HEK293 (cell line): ENCODE results near the gene BAHD1.
A peak's percentile ranks its signal among the peaks of the same experiment; 100 is the strongest.

Experiments used
- CTCF ChIA-PET: fragments of 350-600 bp; formaldehyde crosslinking; extraction: SDS; loops from one replicate; lab custom pipeline; 2021; ENCODE audit warnings: antibody characterized with exemption; lab: Yijun Ruan, JAX
- POLR2A ChIA-PET: fragments of 300-600 bp; formaldehyde crosslinking; extraction: SDS; loops from one replicate; lab custom pipeline; 2020; ENCODE audit warnings: antibody characterized with exemption, inconsistent platforms; lab: Yijun Ruan, JAX
- H3K27ac ChIP-seq: fragments of 200-500 bp; sonication (Bioruptor generic); 2 replicates; pipeline ENCODE4 v1.5.1; 2014; ENCODE audit warnings: low read depth, low read length, control low read depth, inconsistent platforms; ENCODE audit errors: extremely low read depth
- H3K36me3 ChIP-seq, 2 experiments: fragments of 200-500 bp in 1 of 2; sonication (Bioruptor generic) in 1 of 2; 1 replicate in 1 of 2; 2 replicates in 1 of 2; pipeline ENCODE4 v1.5.1; 2014 to 2017; ENCODE audit warnings: inconsistent platforms in 2 of 2, low read length in 2 of 2; ENCODE audit not compliant: control insufficient read depth in 2 of 2, insufficient read depth in 1 of 2
- H3K4me1 ChIP-seq: fragments of 200-500 bp; sonication (Bioruptor generic); 2 replicates; pipeline ENCODE4 v1.5.1; 2014; ENCODE audit warnings: mild to moderate bottlenecking, low read length, inconsistent platforms; ENCODE audit not compliant: control insufficient read depth, insufficient read depth
- H3K4me3 ChIP-seq: 2 replicates; pipeline ENCODE4 v1.5.1; 2011; ENCODE audit warnings: low read depth, mild to moderate bottlenecking, control low read depth, low read length, moderate library complexity
- H3K9me3 ChIP-seq: fragments of 200-500 bp; sonication (Bioruptor generic); 2 replicates; pipeline ENCODE4 v1.5.1; 2014; ENCODE audit warnings: low read depth, low read length, inconsistent platforms; ENCODE audit not compliant: control insufficient read depth, insufficient read depth
- BCL11B ChIP-seq: fragments of 450-650 bp; formaldehyde crosslinking; IDR thresholded peaks from 2 replicates; pipeline ENCODE4 v1.5.1; 2016; ENCODE audit warnings: low read depth, missing biosample characterization, missing genetic modification characterization
- INSM2 ChIP-seq: fragments of 450-650 bp; formaldehyde crosslinking; IDR thresholded peaks from 2 replicates; pipeline ENCODE4 v1.5.1; 2016; ENCODE audit warnings: missing biosample characterization, missing genetic modification characterization
- KLF7 ChIP-seq: fragments of 450-650 bp; formaldehyde crosslinking; IDR thresholded peaks from 2 replicates; pipeline ENCODE4 v1.5.1; 2016; ENCODE audit warnings: missing biosample characterization, missing genetic modification characterization, borderline replicate concordance
- KLF8 ChIP-seq: fragments of 450-650 bp; formaldehyde crosslinking; IDR thresholded peaks from 2 replicates; pipeline ENCODE4 v1.5.1; 2016; ENCODE audit warnings: missing biosample characterization, missing genetic modification characterization
- PRDM1 ChIP-seq: fragments of 450-650 bp; formaldehyde crosslinking; IDR thresholded peaks from 2 replicates; pipeline ENCODE4; 2016; ENCODE audit warnings: missing biosample characterization, missing genetic modification characterization
- PRDM2 ChIP-seq: fragments of 450-650 bp; formaldehyde crosslinking; IDR thresholded peaks from 2 replicates; pipeline ENCODE4 v1.5.1; 2016; ENCODE audit warnings: missing biosample characterization, missing genetic modification characterization, borderline replicate concordance
- SCRT2 ChIP-seq: fragments of 450-650 bp; formaldehyde crosslinking; IDR thresholded peaks from 2 replicates; pipeline ENCODE4 v1.5.1; 2016; ENCODE audit warnings: missing biosample characterization, missing genetic modification characterization
- ZBTB44 ChIP-seq: fragments of 450-650 bp; IDR thresholded peaks from 2 replicates; pipeline ENCODE4 v1.5.1; 2018; ENCODE audit warnings: missing biosample characterization, mild to moderate bottlenecking, missing genetic modification characterization
- ZBTB8A ChIP-seq: fragments of 450-650 bp; formaldehyde crosslinking; IDR thresholded peaks from 2 replicates; pipeline ENCODE4 v1.5.1; 2016; ENCODE audit warnings: missing biosample characterization, missing genetic modification characterization
- ZFHX2 ChIP-seq: fragments of 450-650 bp; formaldehyde crosslinking; conservative IDR thresholded peaks from 2 replicates; pipeline ENCODE4 v1.5.1; 2016; ENCODE audit warnings: missing biosample characterization, missing genetic modification characterization
- ZFP69B ChIP-seq: fragments of 450-650 bp; formaldehyde crosslinking; IDR thresholded peaks from 2 replicates; pipeline ENCODE4 v1.5.1; 2016; ENCODE audit warnings: missing biosample characterization, missing genetic modification characterization
- ZNF335 ChIP-seq: fragments of 450-650 bp; formaldehyde crosslinking; conservative IDR thresholded peaks from 2 replicates; pipeline ENCODE4 v1.5.1; 2016; ENCODE audit warnings: missing biosample characterization, missing genetic modification characterization
- ZNF341 ChIP-seq: fragments of 450-650 bp; formaldehyde crosslinking; IDR thresholded peaks from 2 replicates; pipeline ENCODE4; 2016; ENCODE audit warnings: low read depth, missing biosample characterization, missing genetic modification characterization
- ZNF530 ChIP-seq: fragments of 450-650 bp; formaldehyde crosslinking; IDR thresholded peaks from 2 replicates; pipeline ENCODE4 v1.5.1; 2016; ENCODE audit warnings: low read depth, missing biosample characterization, missing genetic modification characterization
- ZNF548 ChIP-seq: fragments of 450-650 bp; formaldehyde crosslinking; IDR thresholded peaks from 2 replicates; pipeline ENCODE4 v1.5.1; 2016; ENCODE audit warnings: missing biosample characterization, missing genetic modification characterization
- ZNF580 ChIP-seq: fragments of 450-650 bp; formaldehyde crosslinking; IDR thresholded peaks from 2 replicates; pipeline ENCODE4 v1.5.1; 2016; ENCODE audit warnings: missing biosample characterization, missing genetic modification characterization
- ZNF600 ChIP-seq: fragments of 450-650 bp; formaldehyde crosslinking; IDR thresholded peaks from 2 replicates; pipeline ENCODE4 v1.5.1; 2016; ENCODE audit warnings: missing biosample characterization, missing genetic modification characterization
- ZNF654 ChIP-seq: fragments of 450-650 bp; formaldehyde crosslinking; IDR thresholded peaks from 2 replicates; pipeline ENCODE4 v1.5.1; 2016; ENCODE audit warnings: low read depth, missing biosample characterization, missing genetic modification characterization
- ZNF776 ChIP-seq: fragments of 450-650 bp; formaldehyde crosslinking; IDR thresholded peaks from 2 replicates; pipeline ENCODE4 v1.5.0; 2017; ENCODE audit warnings: missing biosample characterization, missing genetic modification characterization, borderline replicate concordance
- ZNF785 ChIP-seq: fragments of 450-650 bp; formaldehyde crosslinking; IDR thresholded peaks from 2 replicates; pipeline ENCODE4 v1.5.1; 2016; ENCODE audit warnings: missing biosample characterization, missing genetic modification characterization
- ZNF830 ChIP-seq: fragments of 450-650 bp; IDR thresholded peaks from 2 replicates; pipeline ENCODE4 v1.5.0; 2018; ENCODE audit warnings: missing biosample characterization, missing genetic modification characterization, low read depth, mild to moderate bottlenecking, moderate library complexity
- ZSCAN18 ChIP-seq: fragments of 450-650 bp; formaldehyde crosslinking; IDR thresholded peaks from 2 replicates; pipeline ENCODE4 v1.5.1; 2016; ENCODE audit warnings: missing biosample characterization, missing genetic modification characterization

BAHD1 gene

GRCh38 chr15:40471105-40471807, 30.5 kb downstream of the BAHD1 start (continued):
- no peak for TF ChIP-seq BCL11B (tag by site-specific recombination)
- no peak for TF ChIP-seq KLF7 (tag by site-specific recombination)
- no peak for TF ChIP-seq ZNF654
- no peak for TF ChIP-seq PRDM1 (tag by site-specific recombination)
- no peak for TF ChIP-seq ZNF776 (tag by site-specific recombination)
- no peak for TF ChIP-seq ZNF580
- TF ChIP-seq ZNF785 (tag by site-specific recombination), result no peak
- TF ChIP-seq PRDM2 (tag by site-specific recombination), result no peak
- peak; percentile 33; the same call in 1 of the 2 replicates for TF ChIP-seq KLF8 (tag by site-specific recombination)

- Histone ChIP-seq H3K4me3 (peak overlapping the region; percentile 54), H3K9me3 (no peaks in the 10 kb centered on the region), H3K27ac (no peak overlapping the region; the same call in 1 of the 2 replicates), H3K36me3 (peaks cover 0 to 10% of the 10 kb centered on the region in 2 experiments; a peak in 1 of 3 replicates), H3K4me1 (no peaks in the 10 kb centered on the region)
- ChIA-PET POLR2A (no interaction called here), CTCF (no interaction called here)
- TF ChIP-seq ZNF530 (no peak), ZBTB44 (no peak), ZNF600 (no peak), ZNF830 (tag by site-specific recombination) (no peak), ZNF548 (tag by site-specific recombination) (no peak), ZBTB8A (tag by site-specific recombination) (0 out of 2 replicates have a peak, but pooled peaks have one; percentile 6), ZNF335 (tag by site-specific recombination) (peak; percentile 67), ZNF341 (tag by site-specific recombination) (no peak), ZSCAN18 (tag by site-specific recombination) (no peak), SCRT2 (tag by site-specific recombination) (peak; percentile 86), ZFHX2 (tag by site-specific recombination) (no peak), ZFP69B (tag by site-specific recombination) (no peak), INSM2 (tag by site-specific recombination) (no peak)
These were observed 31.0 kb downstream of the BAHD1 start for GRCh38 chr15:40471808-40472150.
